WERI-Rb-1 (cell line): ENCODE data around the gene NAALADL2.

Experiments used
- DNase-seq: peaks from one replicate; pipeline ENCODE4 v3.0.0-alpha.2; 2020
- H3K27ac ChIP-seq: fragments of 250-450 bp; sonication (Bioruptor Pico); 2 replicates; pipeline ENCODE4 v1.5.1; 2020; ENCODE audit warnings: mild to moderate bottlenecking, moderate library complexity
- H3K27me3 ChIP-seq: fragments of 250-450 bp; sonication (Bioruptor Pico); 2 replicates; pipeline ENCODE4 v1.5.1; 2021; ENCODE audit warnings: mild to moderate bottlenecking, low read depth, moderate library complexity; ENCODE audit not compliant: insufficient read depth, severe bottlenecking
- H3K36me3 ChIP-seq: fragments of 250-450 bp; sonication (Bioruptor Pico); 2 replicates; pipeline ENCODE4 v1.5.1; 2020; ENCODE audit warnings: mild to moderate bottlenecking, moderate library complexity
- H3K4me3 ChIP-seq: 2 replicates; pipeline ENCODE4 v1.5.1; 2011; ENCODE audit warnings: low read depth, mild to moderate bottlenecking, control low read depth, low read length
- H3K9me3 ChIP-seq: fragments of 250-450 bp; sonication (Bioruptor Pico); 2 replicates; pipeline ENCODE4 v1.5.1; 2021; ENCODE audit warnings: mild to moderate bottlenecking, moderate library complexity; ENCODE audit not compliant: severe bottlenecking
- TF ChIP-seq, protein P1 (sequence below): IDR thresholded peaks from 2 replicates; pipeline ENCODE4 v1.5.1; 2011; ENCODE audit warnings: low read depth, mild to moderate bottlenecking, control low read depth, inconsistent platforms, low read length

The NAALADL2 gene

GRCh38 chr3:175215833-175216232, 356.7 kb downstream of the NAALADL2 start:
- Histone ChIP-seq H3K27ac (no peak overlapping the region), H3K9me3 (no peaks in the 10 kb centered on the region), H3K36me3 (no peaks in the 10 kb centered on the region), H3K4me3 (no peak overlapping the region), H3K27me3 (no peaks in the 10 kb centered on the region)
- TF ChIP-seq, protein P1, sequence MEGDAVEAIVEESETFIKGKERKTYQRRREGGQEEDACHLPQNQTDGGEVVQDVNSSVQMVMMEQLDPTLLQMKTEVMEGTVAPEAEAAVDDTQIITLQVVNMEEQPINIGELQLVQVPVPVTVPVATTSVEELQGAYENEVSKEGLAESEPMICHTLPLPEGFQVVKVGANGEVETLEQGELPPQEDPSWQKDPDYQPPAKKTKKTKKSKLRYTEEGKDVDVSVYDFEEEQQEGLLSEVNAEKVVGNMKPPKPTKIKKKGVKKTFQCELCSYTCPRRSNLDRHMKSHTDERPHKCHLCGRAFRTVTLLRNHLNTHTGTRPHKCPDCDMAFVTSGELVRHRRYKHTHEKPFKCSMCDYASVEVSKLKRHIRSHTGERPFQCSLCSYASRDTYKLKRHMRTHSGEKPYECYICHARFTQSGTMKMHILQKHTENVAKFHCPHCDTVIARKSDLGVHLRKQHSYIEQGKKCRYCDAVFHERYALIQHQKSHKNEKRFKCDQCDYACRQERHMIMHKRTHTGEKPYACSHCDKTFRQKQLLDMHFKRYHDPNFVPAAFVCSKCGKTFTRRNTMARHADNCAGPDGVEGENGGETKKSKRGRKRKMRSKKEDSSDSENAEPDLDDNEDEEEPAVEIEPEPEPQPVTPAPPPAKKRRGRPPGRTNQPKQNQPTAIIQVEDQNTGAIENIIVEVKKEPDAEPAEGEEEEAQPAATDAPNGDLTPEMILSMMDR, result no peak
- no peak for DNase-seq

- TF ChIP-seq, protein P1, result no peak
- Histone ChIP-seq H3K36me3 (no peaks in the 10 kb centered on the region), H3K27me3 (no peaks in the 10 kb centered on the region), H3K9me3 (no peaks in the 10 kb centered on the region), H3K4me3 (no peak overlapping the region), H3K27ac (no peak overlapping the region)
- no peak for DNase-seq
These were observed 363.2 kb downstream of the NAALADL2 start for GRCh38 chr3:175222356-175222755.

GRCh38 chr3:175224051-175224450, 364.9 kb downstream of the NAALADL2 start:
- Histone ChIP-seq H3K36me3 (no peaks in the 10 kb centered on the region), H3K4me3 (no peak overlapping the region), H3K27me3 (no peaks in the 10 kb centered on the region), H3K9me3 (no peaks in the 10 kb centered on the region), H3K27ac (no peak overlapping the region)
- TF ChIP-seq, protein P1, result no peak
- DNase-seq, result no peak

- Histone ChIP-seq H3K9me3 (no peaks in the 10 kb centered on the region), H3K27me3 (no peaks in the 10 kb centered on the region), H3K27ac (no peak overlapping the region), H3K36me3 (no peaks in the 10 kb centered on the region), H3K4me3 (no peak overlapping the region)
- TF ChIP-seq, protein P1, result no peak
- DNase-seq, result no peak
These were observed 367.3 kb downstream of the NAALADL2 start for GRCh38 chr3:175226444-175226843.

- H3K4me3 ChIP-seq, result no peak overlapping the region
- H3K27ac ChIP-seq, result no peak overlapping the region
- TF ChIP-seq, protein P1, result no peak
- H3K36me3 ChIP-seq, result no peaks in the 10 kb centered on the region
- no peaks in the 10 kb centered on the region for H3K27me3 ChIP-seq
- no peaks in the 10 kb centered on the region for H3K9me3 ChIP-seq
- no peak for DNase-seq
These were observed 368.0 kb downstream of the NAALADL2 start for GRCh38 chr3:175227126-175227525.
